Tibial nerve (tissue), 4 donors: ENCODE data around the gene DTX3. TPM values are rescaled to one million over a fixed set of nuclear protein-coding genes. Genes with fewer than 3 reads are reported as not detected.

Source experiments
- DNase-seq, 2 donors: peaks; one replicate each; pipeline ENCODE4 v3.0.0-alpha.2; 2019; ENCODE audit warnings: low spot score in 2 of 2
- H3K27ac ChIP-seq, 4 donors: fragments of 200-600 bp; sonication (generic) in 3 of 4; one replicate each; pipeline ENCODE4 v1.5.1; 2017 to 2019; ENCODE audit warnings: mild to moderate bottlenecking in 1 of 4
- H3K27me3 ChIP-seq, 2 donors: fragments of 200-600 bp; sonication (generic) in 1 of 2; one replicate each; pipeline versions ENCODE4 v1.5.1 to v1.6.0; 2017 to 2019
- H3K36me3 ChIP-seq, 3 donors: fragments of 200-600 bp; sonication (generic); one replicate each; pipeline ENCODE4 v1.5.1; 2018 to 2019
- H3K4me1 ChIP-seq, 4 donors: fragments of 200-600 bp; sonication (generic) in 3 of 4; one replicate each; pipeline ENCODE4 v1.5.1; 2017 to 2019
- H3K4me3 ChIP-seq, 4 donors: fragments of 200-600 bp; sonication (generic) in 3 of 4; one replicate each; pipeline ENCODE4 v1.5.1; 2017 to 2019; ENCODE audit warnings: mild to moderate bottlenecking in 1 of 4, moderate library complexity in 1 of 4
- H3K9me3 ChIP-seq, 4 donors: fragments of 200-600 bp; sonication (generic) in 3 of 4; one replicate each; pipeline ENCODE4 v1.5.1; 2017 to 2019
- CTCF ChIP-seq, 5 experiments: fragments of 200-600 bp in 3 of 5; fragments of 450-650 bp in 2 of 5; sonication (generic) in 3 of 5; IDR thresholded peaks; one replicate each; pipeline ENCODE4 v1.5.1; 2016 to 2019; ENCODE audit warnings: antibody characterized with exemption in 5 of 5, mild to moderate bottlenecking in 3 of 5, moderate library complexity in 2 of 5
- EP300 ChIP-seq, 2 donors: sonication (generic); formaldehyde crosslinking; IDR thresholded peaks; one replicate each; pipeline ENCODE4 v1.6.1; 2017; ENCODE audit warnings: antibody characterized with exemption in 2 of 2, mild to moderate bottlenecking in 1 of 2
- POLR2A ChIP-seq, 2 donors: fragments of 450-650 bp; IDR thresholded peaks; one replicate each; pipeline ENCODE4 v1.6.1; 2017; ENCODE audit warnings: antibody characterized with exemption in 2 of 2, mild to moderate bottlenecking in 2 of 2, moderate library complexity in 2 of 2
- WGBS, 2 donors: methylation state at CpG; one replicate each; pipeline ENCODE4 v1.1.5; 2018; 5-methylcytosine and 5-hydroxymethylcytosine counted together
- total RNA-seq, 4 donors: library from RNA; depleted of rRNA; stranded (reverse); fragments of >200 nt; gene quantifications; one replicate each; pipeline ENCODE4 v1.1.0, GENCODE V29; 2016

DTX3 gene
- total RNA-seq, 4 donors from 2014 or later: 19.0 to 33.1 (median 28.1) TPM

- 62 to 72% methylated on average over 37 to 67 of the region's 67 CpGs for WGBS, 2 donors
- H3K4me3 ChIP-seq: no peak overlapping the region
- H3K9me3 ChIP-seq: no peaks in the 10 kb centered on the region
- H3K36me3 ChIP-seq: peaks cover 0 to 20% (median 0%) of the 10 kb centered on the region in 3 donors
- TF ChIP-seq EP300 (IDR thresholded peaks at IDR 0.05): no peak
- no peak for TF ChIP-seq POLR2A (IDR thresholded peaks at IDR 0.05)
- no peak for TF ChIP-seq CTCF (IDR thresholded peaks at IDR 0.05)
- H3K27me3 ChIP-seq: peaks cover 0 to 23% of the 10 kb centered on the region in 2 donors
- peak in 1 of 2 donors; percentile 3 for DNase-seq
- H3K27ac ChIP-seq: no peak overlapping the region
- H3K4me1 ChIP-seq: peaks cover 0 to 28% (median 20%) of the 10 kb centered on the region in 4 donors
These were observed 23.1 kb downstream of the DTX3 start for GRCh38 chr12:57627501-57628279.

GRCh38 chr12:57628280-57629191 lies 23.9 kb downstream of the DTX3 start:
- no peak for DNase-seq
- TF ChIP-seq POLR2A (IDR thresholded peaks at IDR 0.05) (no peak), CTCF (IDR thresholded peaks at IDR 0.05) (no peak), EP300 (IDR thresholded peaks at IDR 0.05) (no peak)
- H3K27ac ChIP-seq: peak overlapping the region in 1 of 4 donors; percentile 62
- WGBS, 2 donors: 76 to 80% methylated on average over 29 of the region's 29 CpGs
- no peak overlapping the region for H3K4me3 ChIP-seq
- peaks cover 0 to 22% of the 10 kb centered on the region in 2 donors for H3K27me3 ChIP-seq
- H3K36me3 ChIP-seq: peaks cover 0 to 20% (median 0%) of the 10 kb centered on the region in 3 donors
- H3K4me1 ChIP-seq: peaks cover 0 to 35% (median 25%) of the 10 kb centered on the region in 4 donors
- no peaks in the 10 kb centered on the region for H3K9me3 ChIP-seq

- WGBS, 2 donors: 47 to 66% methylated on average over 5 of the region's 5 CpGs
- peak overlapping the region in 3 of 4 donors; percentile 35 to 63 (median 62) for H3K27ac ChIP-seq
- H3K4me3 ChIP-seq: no peak overlapping the region
- peak in 1 of 2 donors; percentile 25 for TF ChIP-seq EP300 (IDR thresholded peaks at IDR 0.05)
- no peak for TF ChIP-seq CTCF (IDR thresholded peaks at IDR 0.05)
- TF ChIP-seq POLR2A (IDR thresholded peaks at IDR 0.05): no peak
- peaks cover 0 to 37% (median 26%) of the 10 kb centered on the region in 4 donors for H3K4me1 ChIP-seq
- peaks cover 0 to 24% of the 10 kb centered on the region in 2 donors for H3K27me3 ChIP-seq
- no peaks in the 10 kb centered on the region for H3K9me3 ChIP-seq
- H3K36me3 ChIP-seq: peaks cover 0 to 20% (median 0%) of the 10 kb centered on the region in 3 donors
- peak in 1 of 2 donors; percentile 3 for DNase-seq
These were observed 25.4 kb downstream of the DTX3 start for GRCh38 chr12:57629897-57630471.

- Histone ChIP-seq H3K36me3 (peaks cover 0 to 18% (median 0%) of the 10 kb centered on the region in 3 donors), H3K9me3 (no peaks in the 10 kb centered on the region), H3K27me3 (peaks cover 0 to 26% of the 10 kb centered on the region in 2 donors), H3K4me3 (no peak overlapping the region), H3K27ac (peak overlapping the region in 2 of 4 donors; percentile 87 to 90), H3K4me1 (peaks cover 0 to 37% (median 26%) of the 10 kb centered on the region in 4 donors)
- 39 to 41% methylated on average over 4 to 5 of the region's 6 CpGs for WGBS, 2 donors
- DNase-seq: no peak
- TF ChIP-seq EP300 (IDR thresholded peaks at IDR 0.05) (no peak), CTCF (IDR thresholded peaks at IDR 0.05) (no peak), POLR2A (IDR thresholded peaks at IDR 0.05) (no peak)
These were observed 26.3 kb downstream of the DTX3 start for GRCh38 chr12:57630891-57631433.
